ENCODE measurements around the gene ANTXR2. TPM values are rescaled to one million over a fixed set of nuclear protein-coding genes. Genes with fewer than 3 reads are reported as not detected.
A peak's percentile ranks its signal among the peaks of the same experiment; 100 is the strongest.

The ANTXR2 gene
- total and polyA plus RNA-seq, 9 of the 15 experiments (the other 6 are each of a cell fraction or from before 2014, with no cell fraction given): 10.1 to 83.8 (median 60.3) TPM

GRCh38 chr4:79869597-79870237 is 203.3 kb downstream of the ANTXR2 start:
- no peak overlapping the region for H3K4me2 ChIP-seq (ENCODE audit: insufficient read depth, low read length)
- H2AFZ ChIP-seq (ENCODE audit: low read depth, low read length): no peak overlapping the region; the same call in 1 of the 2 replicates
- H3K79me2 ChIP-seq (ENCODE audit: control insufficient read depth, insufficient read depth, low read length): no peaks in the 10 kb centered on the region
- no peaks in the 10 kb centered on the region for H3K9me3 ChIP-seq (replicated peaks; ENCODE audit: control insufficient read depth, insufficient read depth, low read depth, low read length)
- no TSS peak for BruUV-seq (replicated peaks)
- CTCF ChIA-PET (ENCODE audit: low intra/inter-chr PET ratio): no interaction called here
- no peak overlapping the region for H3K27ac ChIP-seq (ENCODE audit: extremely low read depth, low read depth, low read length)
- no peak for ATAC-seq
- H3K4me3 ChIP-seq: no peak overlapping the region
- H4K20me1 ChIP-seq (replicated peaks; ENCODE audit: control insufficient read depth, insufficient read depth, low read length): no peaks in the 10 kb centered on the region
- POLR2A ChIA-PET: interaction anchor here (0.6 to 1.4 kb wide), 2 partner anchors 28 to 45 kb away, joined by 3 read pairs; no protein-coding TSS in a partner anchor
- no peaks in the 10 kb centered on the region for H3K36me3 ChIP-seq (ENCODE audit: control insufficient read depth, insufficient read depth, low read length)
- H3K27me3 ChIP-seq (ENCODE audit: control insufficient read depth in 2 of 2, insufficient read depth in 2 of 2, low read length in 2 of 2): no peaks in the 10 kb centered on the region
- in situ Hi-C loops (cut with MboI) (no loop called here), intact Hi-C loops (cut with micrococcal nuclease) (no loop called here)
- WGBS (ENCODE audit: insufficient coverage, low coverage, missing lambda C conversion rate): 7% methylated on average over 4 of the region's 4 CpGs
- no peaks in the 10 kb centered on the region; a peak in 1 of 5 replicates for H3K4me1 ChIP-seq (replicated peaks in 1 of 2; ENCODE audit: control insufficient read depth in 2 of 2, insufficient read depth in 2 of 2, low read length in 2 of 2)
- H3K9me1 ChIP-seq (ENCODE audit: control insufficient read depth, insufficient read depth, low read length): no peaks in the 10 kb centered on the region
- no peak overlapping the region for H3K9ac ChIP-seq (ENCODE audit: insufficient read depth in 1 of 2, low read depth in 2 of 2, low read length in 2 of 2)
- FAIRE-seq: no peak
- DNase-seq (ENCODE audit: extremely low read depth in 1 of 4, low spot score in 3 of 4): no peak
- TF ChIP-seq ARID1B (IDR thresholded peaks at IDR 0.05) (peak; percentile 7; the same call in 1 of the 2 replicates), MAX (CRISPR knock-in tag; IDR thresholded peaks at IDR 0.05) (no peak), PHF20 (IDR thresholded peaks at IDR 0.05; ENCODE audit: partially characterized antibody) (no peak), GTF2F1 (IDR thresholded peaks at IDR 0.05; ENCODE audit: low read depth, low read length) (no peak), ZNF445 (CRISPR knock-in tag; IDR thresholded peaks at IDR 0.05; ENCODE audit: low read depth) (no peak), NFRKB (IDR thresholded peaks at IDR 0.05; ENCODE audit: low read depth) (no peak), POU5F1 (IDR thresholded peaks at IDR 0.05; ENCODE audit: borderline replicate concordance, low read depth, low read length, partially characterized antibody) (no peak), NCOA2 (IDR thresholded peaks at IDR 0.05; ENCODE audit: partially characterized antibody in 2 of 2) (no peak), SETDB1 (IDR thresholded peaks at IDR 0.05; ENCODE audit: low read length) (no peak), ZEB2 (IDR thresholded peaks at IDR 0.05) (no peak), ZNF740 (CRISPR knock-in tag; IDR thresholded peaks at IDR 0.05) (no peak), ZNF740 (tag; IDR thresholded peaks at IDR 0.05) (no peak), TCF3 (CRISPR knock-in tag; IDR thresholded peaks at IDR 0.05) (peak; percentile 44), ZKSCAN8 (CRISPR knock-in tag; IDR thresholded peaks at IDR 0.05) (no peak), CEBPG (CRISPR knock-in tag; IDR thresholded peaks at IDR 0.05) (no peak), CEBPG (tag; conservative IDR thresholded peaks at IDR 0.05 in 1 of 2, IDR thresholded peaks at IDR 0.05 in 1 of 2) (peak in 1 of 2 experiments; percentile 76; a peak in 2 of 4 replicates), MEIS2 (IDR thresholded peaks at IDR 0.05; ENCODE audit: partially characterized antibody) (peak; percentile 65), ZNF395 (CRISPR knock-in tag; IDR thresholded peaks at IDR 0.05) (no peak), ZNF780A (CRISPR knock-in tag; IDR thresholded peaks at IDR 0.05) (no peak), ZBTB26 (CRISPR knock-in tag; IDR thresholded peaks at IDR 0.05) (no peak), GATAD2B (IDR thresholded peaks at IDR 0.05; ENCODE audit: borderline replicate concordance) (no peak)

Data from K562 (cell line).